Measurements from ENCODE around the gene SIAH2.
"Not testable (repeated sequence)": the region's sequence is repeated elsewhere in the genome, so short reads cannot be mapped to it uniquely, and the experiment has no call there.

Gene SIAH2, protein sequence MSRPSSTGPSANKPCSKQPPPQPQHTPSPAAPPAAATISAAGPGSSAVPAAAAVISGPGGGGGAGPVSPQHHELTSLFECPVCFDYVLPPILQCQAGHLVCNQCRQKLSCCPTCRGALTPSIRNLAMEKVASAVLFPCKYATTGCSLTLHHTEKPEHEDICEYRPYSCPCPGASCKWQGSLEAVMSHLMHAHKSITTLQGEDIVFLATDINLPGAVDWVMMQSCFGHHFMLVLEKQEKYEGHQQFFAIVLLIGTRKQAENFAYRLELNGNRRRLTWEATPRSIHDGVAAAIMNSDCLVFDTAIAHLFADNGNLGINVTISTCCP

DNA sequence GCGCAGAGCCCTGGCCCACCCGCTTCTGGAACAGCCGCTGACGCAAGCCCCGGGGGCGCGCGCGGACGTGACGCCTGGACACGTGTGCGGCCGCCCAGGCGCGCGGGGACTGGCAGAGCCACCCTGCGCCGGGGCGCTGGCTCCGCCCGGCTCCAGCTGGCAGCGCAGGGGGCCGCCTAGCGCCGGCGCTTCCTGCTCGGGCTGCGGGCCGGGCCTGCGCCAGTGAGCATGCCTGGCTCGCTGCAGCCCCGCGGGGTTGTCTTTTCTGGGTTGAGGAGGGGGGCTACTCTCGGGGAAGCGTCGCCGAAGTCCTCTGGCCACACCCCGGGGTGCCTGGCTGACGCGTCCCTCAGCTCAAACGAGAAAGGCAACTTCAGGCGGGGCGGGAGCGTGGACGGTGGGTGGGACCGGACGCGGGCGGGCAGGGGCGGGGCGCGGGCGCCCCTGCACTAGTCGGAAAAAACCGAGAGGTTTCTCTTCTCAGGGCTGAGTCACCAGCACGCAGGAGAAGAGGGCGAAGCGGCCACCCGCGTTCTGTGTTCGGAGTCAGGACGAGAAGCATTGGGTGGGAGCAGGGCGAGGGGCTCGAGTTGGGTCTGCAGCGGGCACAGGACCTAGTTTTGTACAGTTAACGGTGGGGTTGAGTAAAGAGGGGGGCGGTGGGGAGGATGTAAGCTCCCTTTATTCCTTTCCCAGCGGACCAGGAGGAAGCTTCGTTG, at the start of gene SIAH2:
TSS of gene SIAH2 (minus strand) at position 48 of the 719 bp plus-strand sequence. CDS start 320 bp downstream, outside the sequence.
- DNase-seq (ENCODE audit: low spot score): peak; percentile 94

DNA sequence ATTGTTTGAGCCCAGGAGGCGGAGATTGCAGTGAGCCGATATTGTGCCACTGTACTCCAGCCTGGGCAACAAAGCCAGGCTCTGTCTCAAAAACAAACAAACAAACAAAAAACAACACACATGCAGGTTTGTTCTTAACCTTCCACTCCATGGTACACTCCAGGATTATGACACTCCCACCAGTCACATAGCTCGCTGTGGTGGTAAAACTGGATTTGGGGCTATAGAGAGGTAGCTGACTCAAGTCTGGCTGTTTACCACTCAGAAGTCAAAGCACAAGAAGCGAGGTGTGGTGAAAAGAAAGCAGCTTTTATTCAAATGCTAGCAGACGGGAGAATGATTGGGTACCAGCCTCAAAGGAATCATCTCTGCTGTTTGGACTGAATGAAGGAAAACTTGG, 49.0 kb upstream of the SIAH2 start:
- DNase-seq (ENCODE audit: low spot score): no peak

DNA sequence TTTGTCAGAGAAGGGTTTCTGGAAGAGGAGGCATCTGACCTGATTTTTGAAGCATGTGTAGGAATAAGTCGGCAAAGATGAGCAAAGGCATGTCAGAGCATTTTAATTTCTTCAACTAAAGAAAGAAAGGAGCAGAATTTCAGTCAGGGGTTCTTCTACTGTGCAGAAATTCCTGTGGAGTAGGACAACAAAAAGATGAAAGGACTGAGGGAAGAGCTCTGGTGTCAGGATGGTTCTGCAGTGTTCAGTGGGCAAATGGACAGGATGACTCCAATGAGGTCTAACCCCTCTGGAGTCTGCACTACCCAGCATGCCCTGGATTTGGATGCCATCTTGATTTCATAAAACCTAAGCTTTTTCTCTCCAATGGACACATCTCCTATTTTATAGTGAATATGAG, 47.7 kb upstream of the SIAH2 start:
- DNase-seq (ENCODE audit: low spot score): no peak

DNA sequence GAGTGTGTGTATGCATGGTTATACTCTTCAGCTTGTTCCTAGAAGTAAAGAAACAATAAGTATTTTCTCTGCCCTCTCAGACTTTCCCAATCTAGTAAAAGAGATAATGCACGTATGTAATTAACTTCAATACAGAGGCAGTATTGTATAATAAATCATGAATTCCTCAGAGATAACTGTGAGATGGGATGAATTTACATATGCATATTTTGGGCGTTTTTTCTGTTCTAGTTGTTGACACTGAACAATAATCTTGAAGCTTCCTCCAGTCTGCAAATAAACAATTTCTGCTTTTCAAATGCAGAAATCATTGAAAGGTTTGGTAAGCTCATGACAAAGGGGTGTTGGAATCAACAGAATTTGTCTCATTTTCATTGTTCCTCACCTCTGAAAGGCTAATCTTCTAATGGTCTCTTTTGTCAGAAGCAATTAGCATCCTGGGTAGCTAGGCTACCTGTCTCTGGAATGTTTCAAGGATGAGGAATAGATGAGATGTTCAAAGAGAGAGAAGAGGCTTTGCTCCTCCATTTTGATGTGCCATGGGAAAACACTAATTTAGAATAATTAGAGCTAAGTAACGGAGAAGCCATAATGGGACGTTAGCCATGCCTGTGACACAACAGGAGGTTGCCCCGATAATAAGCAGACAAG, 43.3 kb upstream of the SIAH2 start:
- DNase-seq (ENCODE audit: low spot score): no peak

DNA sequence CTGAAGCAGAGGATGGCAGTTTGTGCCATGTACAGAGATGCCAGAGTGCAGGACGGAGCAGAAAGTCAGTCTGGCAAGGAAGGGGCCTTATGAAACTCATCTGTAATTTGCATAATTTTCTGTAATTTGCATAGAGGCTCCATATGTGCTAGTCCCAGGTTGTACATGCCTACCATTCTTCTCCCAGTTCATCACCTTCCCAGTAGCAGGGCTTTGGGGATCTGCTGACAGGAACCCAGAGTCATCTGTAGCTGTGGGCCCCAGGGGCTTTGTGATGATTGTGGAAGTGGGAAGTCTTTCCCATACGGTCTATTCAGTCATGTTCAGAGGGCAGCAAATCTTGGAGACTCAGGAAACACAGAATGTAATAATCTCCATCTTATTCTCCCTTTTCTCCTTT, 42.4 kb upstream of the SIAH2 start:
- DNase-seq (ENCODE audit: low spot score): no peak

DNA sequence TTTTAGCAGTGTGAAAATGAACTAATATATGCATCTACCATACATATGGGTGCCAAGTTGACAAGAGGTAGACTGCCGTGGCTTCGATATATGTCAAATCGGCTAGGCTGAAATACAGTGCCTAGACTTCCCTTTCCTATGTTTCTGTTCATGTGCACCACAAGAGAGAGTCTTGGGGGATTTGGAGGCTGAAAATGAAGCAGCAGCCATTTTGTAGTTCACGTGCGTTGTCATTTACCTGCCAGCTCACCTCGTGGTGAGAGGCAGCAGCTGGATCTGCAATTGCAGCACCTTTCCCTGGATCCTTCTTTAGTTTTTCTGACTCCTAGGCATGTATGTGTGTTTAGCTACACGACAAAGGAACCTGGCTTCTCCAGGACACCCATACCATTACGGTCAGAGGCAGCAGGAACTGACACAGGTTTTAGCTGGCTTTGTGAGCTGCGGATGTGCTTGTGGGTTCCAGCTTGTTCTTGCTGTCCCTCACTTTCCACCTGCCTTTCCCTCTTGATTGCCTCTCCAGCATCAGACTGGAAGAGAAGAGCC, 40.5 kb upstream of the SIAH2 start:
- no peak for DNase-seq (ENCODE audit: low spot score)

DNA sequence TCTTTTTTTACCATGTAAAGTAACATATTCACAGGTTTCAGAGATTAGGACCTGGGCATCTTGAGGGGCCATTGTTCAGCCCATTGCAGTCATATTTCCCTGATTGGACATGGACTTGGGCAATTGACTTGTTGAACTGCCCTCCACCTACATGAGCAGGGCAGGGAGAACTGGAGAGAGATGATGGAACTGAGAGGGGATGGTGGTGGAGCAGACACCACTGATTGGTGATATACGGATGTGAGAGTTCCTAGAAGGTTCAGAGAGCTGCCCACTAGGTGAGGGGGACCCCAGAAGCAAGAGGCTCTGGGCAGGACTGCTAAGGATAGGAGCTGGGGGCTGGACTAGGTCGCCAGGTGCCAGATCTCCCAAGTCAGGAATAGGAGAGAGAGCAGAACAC, 37.8 kb upstream of the SIAH2 start:
- no peak for DNase-seq (ENCODE audit: low spot score)

DNA sequence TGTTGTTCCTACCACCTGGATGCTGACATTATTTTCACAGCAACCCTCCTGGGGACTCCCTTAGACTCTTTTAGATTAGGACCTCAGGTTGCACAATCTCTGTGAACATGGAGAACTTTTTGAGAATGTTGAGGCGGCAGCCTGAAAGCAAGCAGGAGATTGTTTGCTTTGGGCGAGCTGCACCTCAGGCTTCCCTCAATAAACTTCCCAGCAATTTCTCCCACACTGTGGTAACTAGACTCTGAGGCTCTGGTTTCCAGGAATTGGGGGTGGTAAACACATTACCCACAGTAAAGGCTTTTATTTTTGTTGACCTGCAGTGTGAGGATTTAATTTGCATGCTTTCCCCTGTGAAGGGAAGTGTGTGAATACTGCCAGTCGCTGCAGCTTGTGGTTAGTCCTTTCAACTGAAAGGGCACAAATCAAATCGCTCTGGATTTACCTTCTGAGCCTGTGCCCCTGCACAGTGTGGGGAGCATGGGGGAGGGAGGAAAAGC, 35.2 kb upstream of the SIAH2 start:
- no peak for DNase-seq (ENCODE audit: low spot score)

DNA sequence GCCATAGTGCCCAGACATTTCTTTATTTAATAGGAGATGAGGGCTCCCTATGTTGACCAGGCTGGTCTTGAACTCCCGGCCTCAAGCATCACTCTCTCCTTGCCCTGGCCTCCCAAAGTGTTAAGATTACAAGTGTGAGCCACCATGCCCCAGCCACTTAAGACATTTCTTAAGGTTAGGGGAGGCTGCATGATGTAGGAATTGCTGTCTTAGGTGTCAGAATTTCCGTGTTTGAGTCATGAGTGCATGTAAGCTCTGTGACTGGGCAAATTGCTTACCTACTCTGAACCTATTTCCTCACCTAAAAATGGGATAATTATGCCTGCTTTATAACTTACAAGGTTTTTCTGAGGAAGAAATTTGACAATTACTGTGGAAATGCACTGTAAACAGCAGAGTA, 34.2 kb upstream of the SIAH2 start:
- no peak for DNase-seq (ENCODE audit: low spot score)

DNA sequence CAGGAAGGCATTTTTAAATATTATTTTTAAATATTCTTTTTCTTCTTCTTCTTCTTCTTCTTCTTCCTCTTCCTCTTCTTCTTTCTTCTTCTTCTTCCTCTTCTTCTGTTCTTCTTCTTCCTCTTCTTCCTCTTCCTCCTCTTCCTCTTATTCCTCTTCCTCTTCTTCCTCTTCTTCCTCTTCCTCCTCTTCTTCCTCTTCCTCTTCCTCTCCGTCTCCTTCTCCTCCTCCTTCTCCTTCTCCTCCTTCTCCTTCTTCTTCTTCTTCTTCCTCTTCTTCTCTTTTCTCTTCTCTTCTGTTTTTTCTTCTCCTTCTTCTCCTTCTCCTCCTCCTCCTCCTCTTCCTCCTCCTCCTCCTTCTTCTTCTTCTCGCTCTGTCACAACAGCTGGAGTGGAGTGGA, 33.6 kb upstream of the SIAH2 start:
- not testable (repeated sequence) for DNase-seq (ENCODE audit: low spot score)

DNA sequence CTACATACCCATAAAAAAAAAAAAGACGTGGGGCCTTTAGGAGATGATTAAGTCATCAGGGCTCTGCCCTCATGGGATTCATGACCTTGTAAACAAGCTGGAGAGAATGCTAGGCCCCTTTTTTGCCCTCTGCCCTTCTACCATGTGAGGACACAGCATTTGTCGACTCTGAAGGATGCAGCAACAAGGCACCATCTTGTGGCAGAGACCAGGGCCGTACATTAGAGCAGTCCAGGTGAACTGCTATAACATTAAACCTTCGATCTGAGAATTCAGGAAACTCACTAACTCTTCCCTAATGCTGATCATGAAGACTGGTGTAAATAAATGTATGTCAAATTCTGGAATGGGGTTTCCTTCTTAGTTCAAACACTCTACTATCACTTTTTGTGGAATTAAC, 30.7 kb upstream of the SIAH2 start:
- DNase-seq (ENCODE audit: low spot score): no peak

DNA sequence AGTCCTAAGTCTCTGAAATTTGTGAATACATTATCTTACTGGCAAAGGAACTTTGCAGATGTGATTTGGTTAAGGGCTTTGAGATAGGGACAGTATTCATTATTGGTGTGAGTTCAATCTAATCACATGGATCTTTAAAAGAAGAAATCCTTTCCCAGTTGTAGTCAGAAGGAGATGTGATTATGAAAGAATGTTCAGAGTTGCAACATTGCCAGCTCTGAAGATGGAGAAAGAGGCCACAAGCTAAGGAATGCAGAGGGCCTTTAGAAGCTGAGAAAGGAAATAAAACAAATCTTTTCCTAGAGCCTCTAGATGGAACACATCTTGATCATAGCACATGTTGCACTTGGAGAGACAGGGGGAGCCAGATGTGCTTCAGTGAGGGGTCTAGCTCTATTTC, 27.7 kb upstream of the SIAH2 start:
- no peak for DNase-seq (ENCODE audit: low spot score)

DNA sequence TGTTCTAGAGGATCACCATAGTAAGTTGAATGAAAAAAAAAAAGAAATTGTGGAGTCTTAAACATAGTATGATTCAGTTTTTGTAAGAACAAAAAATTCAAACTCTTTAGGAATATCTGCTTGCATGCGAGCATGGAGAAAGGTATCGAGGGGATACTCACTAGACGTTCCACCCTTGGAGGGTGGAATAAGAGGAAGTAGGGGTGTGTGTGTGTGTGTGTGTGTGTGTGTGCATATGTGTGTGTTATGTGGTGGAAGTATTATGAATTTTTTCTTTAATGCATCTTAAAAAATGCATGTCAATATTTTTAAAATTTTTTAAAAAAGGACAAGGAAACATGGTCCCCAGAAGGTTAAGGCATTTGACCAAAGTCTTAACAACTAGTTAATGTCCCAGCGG, 26.5 kb upstream of the SIAH2 start:
- no peak for DNase-seq (ENCODE audit: low spot score)

DNA sequence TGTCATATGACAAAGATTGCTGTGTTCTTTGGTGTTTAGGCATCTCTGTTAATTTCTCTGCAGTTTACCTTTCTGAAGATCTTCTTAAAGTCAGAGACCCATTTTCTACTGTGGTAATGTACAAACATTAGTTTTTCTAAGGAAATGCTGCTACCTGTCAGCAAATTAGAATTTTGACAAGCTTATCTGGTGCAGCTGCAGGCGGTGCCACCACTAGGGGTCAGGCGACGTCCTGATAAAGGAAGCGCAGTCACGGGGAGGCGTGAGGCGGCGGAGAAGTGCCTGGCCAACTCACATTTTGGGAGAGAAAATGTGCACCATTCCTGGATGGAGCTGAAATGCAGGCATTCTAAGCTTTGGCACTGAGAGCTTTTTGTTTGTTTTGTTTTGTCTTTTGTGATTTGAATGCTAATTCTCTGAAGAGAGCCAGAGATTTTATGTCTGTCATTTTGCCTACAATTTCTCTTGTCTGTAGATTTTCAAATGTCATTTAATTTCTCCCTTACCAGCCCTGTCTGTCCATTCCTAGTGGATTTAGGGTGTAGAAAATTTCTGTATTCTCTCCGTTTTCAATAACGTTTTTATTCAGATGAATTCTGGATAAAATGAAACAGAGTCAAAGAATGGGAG, 24.9 kb upstream of the SIAH2 start:
- DNase-seq (ENCODE audit: low spot score): peak; percentile 68

DNA sequence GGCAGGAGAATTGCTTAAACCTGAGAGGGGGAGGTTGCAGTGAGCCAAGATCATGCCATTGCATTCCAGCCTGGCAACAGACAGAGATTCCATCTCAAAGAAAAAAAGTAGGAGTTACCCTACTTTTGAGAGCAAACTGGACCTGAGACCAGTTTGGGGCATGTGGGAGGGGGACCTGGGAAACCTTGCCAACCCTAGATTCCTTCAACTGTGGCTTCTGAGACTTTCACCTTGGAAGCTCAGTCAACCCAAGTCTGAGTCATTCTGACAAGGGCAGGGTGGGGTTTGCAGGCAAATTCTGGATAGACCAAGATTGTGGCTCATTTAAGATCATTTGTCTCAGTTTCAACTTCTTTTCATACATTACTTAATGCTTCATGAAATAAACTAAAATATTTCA, 23.8 kb upstream of the SIAH2 start:
- DNase-seq (ENCODE audit: low spot score): peak; percentile 44

DNA sequence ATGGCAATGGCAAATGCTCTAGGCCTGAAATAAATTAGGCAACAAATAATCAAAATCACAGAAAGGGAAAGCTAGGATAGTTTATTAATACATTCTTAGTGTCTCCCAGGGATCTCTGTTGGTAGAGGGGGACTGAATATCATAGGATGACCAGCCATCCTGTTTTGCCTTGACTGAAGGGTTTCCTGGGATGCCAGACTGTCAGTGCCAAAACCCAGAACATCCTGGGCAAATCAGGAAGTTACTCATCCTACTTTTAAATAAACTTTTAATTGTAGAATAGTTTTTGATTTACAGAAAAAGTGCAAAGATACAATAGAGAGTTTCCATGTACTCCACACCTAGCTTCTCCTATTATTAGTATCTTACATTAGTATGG, 21.8 kb upstream of the SIAH2 start:
- DNase-seq (ENCODE audit: low spot score): no peak

DNA sequence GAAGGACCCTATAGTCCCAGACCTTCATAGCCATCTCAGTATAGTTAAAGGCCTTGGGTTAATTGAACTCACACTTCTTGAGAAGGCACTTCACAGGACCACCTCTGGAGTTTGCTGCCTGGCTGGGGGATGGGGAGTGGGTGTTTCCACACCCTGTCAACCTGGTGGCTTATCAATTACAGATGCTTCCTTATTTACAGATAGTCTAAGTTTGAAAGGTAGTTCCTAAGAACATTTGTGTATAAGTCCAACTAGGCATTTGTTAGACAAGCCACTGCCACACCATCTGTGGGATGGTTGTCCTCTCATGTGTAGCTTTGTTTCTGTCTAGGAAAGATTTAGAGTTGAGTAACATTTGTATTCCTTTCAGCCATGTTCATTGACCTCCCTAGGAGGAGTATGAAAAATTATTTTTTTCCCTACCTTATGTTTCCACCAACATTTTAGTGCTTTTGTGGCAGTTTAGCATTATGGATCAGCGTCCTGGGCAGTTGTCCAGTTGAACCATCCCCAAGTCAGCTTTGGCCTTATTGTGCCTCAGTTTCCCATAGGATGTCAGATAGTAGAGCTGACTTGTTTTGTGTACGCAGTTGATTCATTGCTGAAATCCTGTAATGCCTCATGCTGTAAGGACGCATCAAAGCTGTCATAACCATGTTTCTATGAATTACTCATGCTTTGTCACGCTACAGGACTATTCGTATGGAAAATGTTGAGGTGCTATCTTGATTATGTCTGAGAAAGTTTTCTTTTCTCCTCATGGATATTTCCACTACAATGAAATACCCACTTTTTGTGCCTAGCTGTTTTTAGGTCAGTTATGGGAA, 21.2 kb upstream of the SIAH2 start:
- DNase-seq (ENCODE audit: low spot score): no peak

DNA sequence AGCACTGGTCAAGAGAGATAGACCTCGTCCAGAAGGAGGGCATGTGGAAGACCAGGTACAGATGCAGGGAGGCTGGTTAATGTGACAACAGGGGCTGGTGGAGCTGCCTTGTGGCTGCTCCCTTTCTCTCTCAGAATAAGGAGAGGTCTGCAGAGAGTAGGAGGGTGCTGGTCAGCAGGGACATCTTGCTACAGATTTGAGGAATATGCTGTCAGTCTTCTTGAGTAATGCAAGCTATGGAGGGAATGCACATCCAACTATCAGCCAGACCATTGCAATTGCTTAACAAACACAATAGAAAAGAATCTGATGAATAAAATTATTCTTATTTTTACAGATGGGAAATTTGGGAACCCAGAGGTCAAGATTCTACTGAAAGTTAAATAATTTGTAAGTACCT, 20.3 kb upstream of the SIAH2 start:
- DNase-seq (ENCODE audit: low spot score): no peak

DNA sequence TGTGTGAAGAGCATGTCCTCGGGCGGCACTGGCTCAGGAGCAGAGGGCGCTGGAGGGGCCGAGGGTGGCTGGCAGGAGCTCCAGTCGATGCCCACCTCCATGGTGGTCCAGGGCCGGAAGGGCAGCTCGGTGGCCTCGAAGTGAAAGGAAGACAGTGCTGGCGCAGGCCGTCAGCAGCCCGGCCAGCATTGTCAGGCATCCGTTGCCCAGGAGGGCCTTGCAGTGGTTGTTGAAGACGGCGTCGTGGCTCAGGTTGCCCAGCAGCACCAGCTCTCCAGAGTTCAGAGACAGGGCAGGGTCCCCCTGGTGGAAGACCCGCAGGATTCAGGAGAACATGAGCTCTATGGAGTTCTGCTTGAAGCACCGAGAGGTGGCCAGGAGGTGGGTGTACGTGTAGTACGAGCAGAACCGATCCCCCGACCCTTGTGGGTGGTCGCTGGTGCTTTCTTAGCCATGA, 16.5 kb upstream of the SIAH2 start:
- DNase-seq (ENCODE audit: low spot score): no peak

DNA sequence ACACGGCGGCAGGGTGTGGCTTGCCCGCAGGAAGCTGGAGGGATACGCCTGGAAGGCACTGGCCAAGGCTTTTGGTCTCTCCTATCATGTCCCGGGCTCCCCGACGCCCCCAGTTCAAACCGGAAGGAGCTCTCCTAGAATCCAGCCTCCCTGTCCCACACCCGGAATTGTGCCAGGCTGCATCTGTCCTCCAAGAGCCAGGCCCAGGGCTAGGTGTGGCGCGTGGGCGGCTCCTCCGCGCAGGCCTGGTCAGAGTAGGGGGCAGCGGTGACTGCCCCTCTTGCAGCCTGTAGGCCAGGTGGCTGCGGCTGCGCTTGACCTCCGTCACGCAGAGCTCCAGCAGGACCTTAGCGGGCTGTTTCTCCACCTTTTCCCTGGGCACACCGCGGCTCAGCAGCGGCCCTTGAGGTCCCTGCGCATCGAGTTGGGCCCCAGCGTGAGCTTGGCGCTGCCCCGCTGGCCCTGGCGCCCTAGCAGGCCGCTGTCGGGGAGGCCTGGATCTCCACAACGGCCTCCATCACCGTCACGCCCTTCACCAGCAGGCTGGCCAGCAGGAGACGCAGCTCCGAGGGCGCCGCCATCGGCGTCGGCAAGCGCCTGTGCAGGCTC, 15.9 kb upstream of the SIAH2 start:
- no peak for DNase-seq (ENCODE audit: low spot score)

All from LoVo (cell line).